HCT116 (cell line): ENCODE results near the gene CREBBP.

Source experiments
- CEBPB ChIP-seq: IDR thresholded peaks from 2 replicates; pipeline ENCODE4 v1.6.1; 2012; ENCODE audit warnings: low read depth
- ELF1 ChIP-seq: IDR thresholded peaks from 2 replicates; pipeline ENCODE4 v1.6.1; 2012; ENCODE audit warnings: low read depth, borderline replicate concordance
- EZH2 ChIP-seq: fragments of 200-600 bp; sonication (generic); IDR thresholded peaks from 2 replicates; pipeline ENCODE4 v1.6.1; 2017; ENCODE audit warnings: antibody characterized with exemption, mixed run types
- EZH2phosphoT487 ChIP-seq: fragments of 200-600 bp; IDR thresholded peaks from 2 replicates; pipeline ENCODE4 v1.6.1; 2018; ENCODE audit warnings: antibody characterized with exemption, borderline replicate concordance
- FOSL1 ChIP-seq: IDR thresholded peaks from 2 replicates; pipeline ENCODE4 v1.6.1; 2012; ENCODE audit warnings: low read depth
- JUND ChIP-seq: IDR thresholded peaks from 2 replicates; pipeline ENCODE4 v1.6.1; 2012
- POLR2A ChIP-seq: IDR thresholded peaks from 2 replicates; pipeline ENCODE4 v1.7.0; 2011; ENCODE audit warnings: borderline replicate concordance; ENCODE audit not compliant: insufficient read depth, insufficient read length; ENCODE audit errors: extremely low read depth
- POLR2AphosphoS5 ChIP-seq: IDR thresholded peaks from 2 replicates; pipeline ENCODE4 v1.6.1; 2011; ENCODE audit warnings: mild to moderate bottlenecking, low read depth, low read length, moderate library complexity
- SIN3A ChIP-seq: IDR thresholded peaks from 2 replicates; pipeline ENCODE4 v1.6.1; 2012; ENCODE audit warnings: low read depth
- ZBTB33 ChIP-seq: IDR thresholded peaks from 2 replicates; pipeline ENCODE4 v1.6.1; 2011; ENCODE audit warnings: mild to moderate bottlenecking, low read length, moderate library complexity; ENCODE audit not compliant: insufficient replicate concordance; ENCODE audit errors: extremely low read depth
- TF ChIP-seq, protein P1 (sequence below), 3 experiments: fragments of 200-600 bp in 1 of 3; sonication (generic) in 1 of 3; IDR thresholded peaks in 2 of 3; conservative IDR thresholded peaks in 1 of 3; 2 replicates each; pipeline ENCODE4 v1.5.1; 2012 to 2017; ENCODE audit warnings: low read depth in 2 of 3, low read length in 2 of 3, antibody characterized with exemption in 1 of 3, borderline replicate concordance in 1 of 3, control low read depth in 1 of 3, mild to moderate bottlenecking in 1 of 3, mixed read lengths in 1 of 3, mixed run types in 1 of 3, moderate library complexity in 1 of 3; ENCODE audit not compliant: insufficient read depth in 1 of 3
- TF ChIP-seq, protein P2 (sequence below): IDR thresholded peaks from 2 replicates; pipeline ENCODE4 v1.6.1; 2012

DNA sequence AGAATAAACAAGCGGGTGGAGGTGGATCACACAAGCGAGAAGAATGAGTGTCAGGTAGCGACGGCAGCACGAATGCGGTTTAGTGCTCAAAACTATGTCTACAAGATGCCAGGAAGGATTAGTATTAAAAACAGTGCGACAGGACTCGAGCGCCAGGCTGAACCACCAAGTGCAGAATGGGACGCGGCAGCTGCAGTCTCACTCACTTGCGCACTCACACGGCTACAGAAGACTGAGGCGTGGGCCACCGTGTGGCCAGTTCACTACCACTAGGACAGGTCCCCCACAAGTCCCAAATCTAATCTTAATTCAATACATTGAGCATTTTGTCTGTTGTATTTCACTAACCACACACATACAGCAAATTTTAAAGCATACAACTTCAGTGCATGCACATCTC, 127.5 kb downstream of the CREBBP start:
- TF ChIP-seq, protein P1, sequence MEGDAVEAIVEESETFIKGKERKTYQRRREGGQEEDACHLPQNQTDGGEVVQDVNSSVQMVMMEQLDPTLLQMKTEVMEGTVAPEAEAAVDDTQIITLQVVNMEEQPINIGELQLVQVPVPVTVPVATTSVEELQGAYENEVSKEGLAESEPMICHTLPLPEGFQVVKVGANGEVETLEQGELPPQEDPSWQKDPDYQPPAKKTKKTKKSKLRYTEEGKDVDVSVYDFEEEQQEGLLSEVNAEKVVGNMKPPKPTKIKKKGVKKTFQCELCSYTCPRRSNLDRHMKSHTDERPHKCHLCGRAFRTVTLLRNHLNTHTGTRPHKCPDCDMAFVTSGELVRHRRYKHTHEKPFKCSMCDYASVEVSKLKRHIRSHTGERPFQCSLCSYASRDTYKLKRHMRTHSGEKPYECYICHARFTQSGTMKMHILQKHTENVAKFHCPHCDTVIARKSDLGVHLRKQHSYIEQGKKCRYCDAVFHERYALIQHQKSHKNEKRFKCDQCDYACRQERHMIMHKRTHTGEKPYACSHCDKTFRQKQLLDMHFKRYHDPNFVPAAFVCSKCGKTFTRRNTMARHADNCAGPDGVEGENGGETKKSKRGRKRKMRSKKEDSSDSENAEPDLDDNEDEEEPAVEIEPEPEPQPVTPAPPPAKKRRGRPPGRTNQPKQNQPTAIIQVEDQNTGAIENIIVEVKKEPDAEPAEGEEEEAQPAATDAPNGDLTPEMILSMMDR (IDR thresholded peaks at IDR 0.05 in 2 of 3, conservative IDR thresholded peaks at IDR 0.05 in 1 of 3; ENCODE audit: borderline replicate concordance in 1 of 3, insufficient read depth in 1 of 3, low read depth in 2 of 3, low read length in 2 of 3), result no peak
- no peak for TF ChIP-seq EZH2phosphoT487
- TF ChIP-seq, protein P2, sequence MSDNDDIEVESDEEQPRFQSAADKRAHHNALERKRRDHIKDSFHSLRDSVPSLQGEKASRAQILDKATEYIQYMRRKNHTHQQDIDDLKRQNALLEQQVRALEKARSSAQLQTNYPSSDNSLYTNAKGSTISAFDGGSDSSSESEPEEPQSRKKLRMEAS, result no peak
- TF ChIP-seq EZH2, result no peak
- TF ChIP-seq POLR2A, result no peak
- no peak for TF ChIP-seq JUND
- TF ChIP-seq POLR2AphosphoS5, result no peak
- TF ChIP-seq CEBPB, result no peak
- no peak for TF ChIP-seq FOSL1
- TF ChIP-seq SIN3A, result no peak
- TF ChIP-seq ELF1, result no peak
- no peak for TF ChIP-seq ZBTB33
